SIG-M5 (cell line): ENCODE results near the gene HLF.
"Not testable (repeated sequence)": the region's sequence is repeated elsewhere in the genome, so short reads cannot be mapped to it uniquely, and the experiment has no call there.

ENCODE experiments used
- DNase-seq: peaks from one replicate; lab custom pipeline; 2025; lab: John Stamatoyannopoulos, UW

Gene HLF

GRCh38 chr17:55327225-55328088, 62.7 kb downstream of the HLF start:
- no peak for DNase-seq

GRCh38 chr17:55328514-55328913, 63.8 kb downstream of the HLF start:
- not testable (repeated sequence) for DNase-seq

- DNase-seq = no peak
Observed at GRCh38 chr17:55330344-55330933, 65.7 kb downstream of the HLF start.

- DNase-seq = no peak
Observed at GRCh38 chr17:55332296-55333041, 67.7 kb downstream of the HLF start.

GRCh38 chr17:55334285-55334684, 69.5 kb downstream of the HLF start:
- DNase-seq = no peak

GRCh38 chr17:55334881-55335540, 70.3 kb downstream of the HLF start:
- no peak for DNase-seq

- no peak for DNase-seq
Observed at GRCh38 chr17:55335625-55336024, 70.9 kb downstream of the HLF start.

GRCh38 chr17:55336426-55336825, 71.7 kb downstream of the HLF start:
- no peak for DNase-seq

GRCh38 chr17:55340176-55340575, 75.4 kb downstream of the HLF start:
- DNase-seq = no peak

GRCh38 chr17:55340686-55341085, 75.9 kb downstream of the HLF start:
- no peak for DNase-seq

- DNase-seq = no peak
Observed at GRCh38 chr17:55341432-55341831, 76.7 kb downstream of the HLF start.

- DNase-seq = no peak
Observed at GRCh38 chr17:55342800-55343585, 78.2 kb downstream of the HLF start.

- no peak for DNase-seq
Observed at GRCh38 chr17:55343900-55344513, 79.2 kb downstream of the HLF start.

GRCh38 chr17:55344514-55344997, 79.8 kb downstream of the HLF start:
- no peak for DNase-seq

GRCh38 chr17:55345132-55345531, 80.4 kb downstream of the HLF start:
- DNase-seq = no peak

- no peak for DNase-seq
Observed at GRCh38 chr17:55346658-55347057, 81.9 kb downstream of the HLF start.

- DNase-seq = no peak
Observed at GRCh38 chr17:55347341-55347740, 82.6 kb downstream of the HLF start.

- DNase-seq = no peak
Observed at GRCh38 chr17:55348749-55349354, 84.1 kb downstream of the HLF start.

- DNase-seq = no peak
Observed at GRCh38 chr17:55350825-55351205, 86.1 kb downstream of the HLF start.

GRCh38 chr17:55351226-55351625, 86.5 kb downstream of the HLF start:
- DNase-seq = no peak

- DNase-seq = no peak
Observed at GRCh38 chr17:55354010-55354409, 89.2 kb downstream of the HLF start.
